K562 treated with DMSO at 1 percent for 24 hours (cell line): ENCODE measurements around the gene TMEM236. TPM values are rescaled to one million over a fixed set of nuclear protein-coding genes. Genes with fewer than 3 reads are reported as not detected.

ENCODE experiments used
- total RNA-seq: library from RNA; unstranded; fragments of 300-600 nt; gene quantifications from 2 replicates; pipeline ENCODE4 v1.2.3, GENCODE V29; 2022; ENCODE audit warnings: low read depth; ENCODE audit not compliant: insufficient read depth

Gene TMEM236
- total RNA-seq = 0.15 and 0.31 TPM in 2 replicates

GRCh38 chr10:17751781-17752445 lies at the start of gene TMEM236:
TSS of gene TMEM236 (plus strand) at chr10:17752201. CDS start at chr10:17752296, 95 bp downstream.

DNA sequence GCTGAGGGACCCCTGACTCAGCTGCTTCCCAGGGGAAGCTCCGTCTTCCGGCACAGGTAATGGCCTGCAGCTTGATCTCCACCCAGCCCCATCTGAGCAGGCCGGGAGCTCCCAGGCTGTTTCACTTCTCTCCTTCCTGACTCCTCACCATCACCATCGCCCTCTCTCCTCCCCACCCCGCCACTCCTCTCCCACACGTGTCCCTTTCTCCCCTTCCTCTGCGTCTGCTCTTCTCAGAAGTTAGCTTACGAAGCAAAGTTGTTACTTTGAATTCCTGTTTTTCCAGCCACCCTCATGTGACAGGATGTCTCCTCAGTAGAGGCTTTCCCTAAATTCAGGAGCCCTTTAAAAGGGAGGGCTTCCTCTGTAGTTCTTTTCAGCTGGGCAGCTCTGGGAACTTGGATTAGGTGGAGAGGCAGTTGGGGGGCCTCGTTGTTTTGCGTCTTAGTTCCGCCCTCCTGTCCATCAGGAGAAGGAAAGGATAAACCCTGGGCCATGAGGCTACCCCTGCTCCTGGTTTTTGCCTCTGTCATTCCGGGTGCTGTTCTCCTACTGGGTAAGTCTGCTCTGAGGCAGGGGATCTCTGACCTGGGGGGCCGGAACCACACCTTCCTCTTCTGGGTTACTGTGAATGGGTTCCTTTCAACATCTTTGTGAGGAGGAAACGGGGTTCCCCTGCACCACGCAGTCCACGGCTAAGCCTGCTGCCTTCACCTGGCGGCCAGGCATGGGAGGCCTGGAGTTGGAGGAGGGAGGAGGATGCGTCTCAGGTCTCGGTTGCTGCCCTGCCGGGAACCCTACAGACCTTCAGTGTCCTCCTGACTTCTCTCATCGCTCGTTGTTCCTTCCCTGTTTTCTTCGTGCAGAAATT lies 57.2 kb downstream of the TMEM236 start, which contains the start of gene MRC1:
Gene MRC1 (plus strand): TSS at position 378 of the 871 bp plus-strand sequence. CDS start 118 bp downstream, at position 496.

Other genes starting within 250 kb of the TMEM236 start
- 2.0 and 3.5 TPM in 2 replicates for gene HACD1, start 134.8 kb upstream of the TMEM236 start, total RNA-seq
- 14.7 and 15.8 TPM in 2 replicates for gene STAM, start 108.0 kb upstream of the TMEM236 start, total RNA-seq
- gene MRC1, start 57.1 kb downstream of the TMEM236 start, total RNA-seq = 0.14 TPM in 1 of 2 replicates, not detected in the other
- gene SLC39A12, start 199.7 kb downstream of the TMEM236 start, total RNA-seq = not detected in 2 replicates